Calu3 (cell line): ENCODE results near the gene NLGN1. TPM values are rescaled to one million over a fixed set of nuclear protein-coding genes. Genes with fewer than 3 reads are reported as not detected.

Source experiments
- BruUV-seq: library from RNA; stranded (reverse); fragments of 400-500 nt; replicated peaks from 2 replicates; lab custom pipeline; 2021; lab: Mats Ljungman, UMichigan
- CTCF ChIA-PET: fragments of 300-600 bp; sonication (Branson Sonifier 250); formaldehyde crosslinking; loops from one replicate; lab custom pipeline; 2022; ENCODE audit warnings: antibody characterized with exemption; lab: Charles Lee
- DNase-seq: peaks from one replicate; pipeline ENCODE4 v3.0.0; 2022
- H3K27ac Mint-ChIP-seq: one replicate; pipeline ENCODE4 v1.8.0; 2022; ENCODE audit warnings: mixed read lengths; ENCODE audit not compliant: unreplicated experiment
- H3K27me3 Mint-ChIP-seq: one replicate; pipeline ENCODE4 v1.8.0; 2022; ENCODE audit warnings: mixed read lengths; ENCODE audit not compliant: unreplicated experiment
- H3K36me3 Mint-ChIP-seq: one replicate; pipeline ENCODE4 v1.8.0; 2022; ENCODE audit warnings: mild to moderate bottlenecking, moderate library complexity, mixed read lengths; ENCODE audit not compliant: insufficient read depth, unreplicated experiment
- H3K4me1 Mint-ChIP-seq: one replicate; pipeline ENCODE4 v1.8.0; 2022; ENCODE audit warnings: mild to moderate bottlenecking, low read depth, mixed read lengths; ENCODE audit not compliant: unreplicated experiment
- H3K4me3 Mint-ChIP-seq: one replicate; pipeline ENCODE4 v1.8.0; 2022; ENCODE audit warnings: mild to moderate bottlenecking, low read depth, moderate library complexity, mixed read lengths; ENCODE audit not compliant: unreplicated experiment
- H3K9me3 Mint-ChIP-seq: one replicate; pipeline ENCODE4 v1.8.0; 2022; ENCODE audit warnings: low read depth, mixed read lengths; ENCODE audit not compliant: unreplicated experiment
- CTCF ChIP-seq: fragments of 200-600 bp; IDR thresholded peaks from one replicate; pipeline ENCODE4 v1.8.0; 2022; ENCODE audit warnings: antibody characterized with exemption; ENCODE audit not compliant: unreplicated experiment
- intact Hi-C: fragments of 100-400 bp; cut with micrococcal nuclease; formaldehyde crosslinking; loops from one replicate; pipeline ENCODE4 v1.10.0; 2022; ENCODE audit not compliant: unreplicated experiment
- total RNA-seq: library from RNA; stranded (reverse); gene quantifications from 2 replicates; pipeline ENCODE4 v1.2.3, GENCODE V29; 2022

NLGN1 gene
- total RNA-seq, 1 experiment from 2014 or later = 2.6 TPM

- Mint-ChIP-seq H3K36me3 (no peaks in the 10 kb centered on the region), H3K4me3 (no peak overlapping the region), H3K4me1 (no peaks in the 10 kb centered on the region), H3K27me3 (no peaks in the 10 kb centered on the region), H3K9me3 (no peaks in the 10 kb centered on the region), H3K27ac (no peak overlapping the region)
- CTCF ChIA-PET = no interaction called here
- no TSS peak for BruUV-seq
- no peak for TF ChIP-seq CTCF
- intact Hi-C loops = no loop called here
- DNase-seq = no peak
Measured at GRCh38 chr3:174000675-174001074, 603.1 kb downstream of the NLGN1 start.

GRCh38 chr3:174002543-174002942 lies 605.0 kb downstream of the NLGN1 start:
- CTCF ChIA-PET = interaction anchor here (0.5 kb wide), 1 partner anchor 1727 kb away, joined by 8 read pairs; no protein-coding TSS in a partner anchor
- no peaks in the 10 kb centered on the region for H3K4me1 Mint-ChIP-seq
- no peaks in the 10 kb centered on the region for H3K36me3 Mint-ChIP-seq
- no peaks in the 10 kb centered on the region for H3K27me3 Mint-ChIP-seq
- peak; percentile 61 for TF ChIP-seq CTCF
- H3K27ac Mint-ChIP-seq = no peak overlapping the region
- intact Hi-C loops = loop anchor here (1.0 kb wide), 1 partner anchor 418 kb away; no protein-coding TSS in a partner anchor
- H3K9me3 Mint-ChIP-seq = no peaks in the 10 kb centered on the region
- no peak overlapping the region for H3K4me3 Mint-ChIP-seq
- peak; percentile 55 for DNase-seq
- BruUV-seq = no TSS peak

- Mint-ChIP-seq H3K9me3 (no peaks in the 10 kb centered on the region), H3K27ac (no peak overlapping the region), H3K27me3 (no peaks in the 10 kb centered on the region), H3K4me3 (no peak overlapping the region), H3K4me1 (no peaks in the 10 kb centered on the region), H3K36me3 (no peaks in the 10 kb centered on the region)
- BruUV-seq = no TSS peak
- no peak for TF ChIP-seq CTCF
- intact Hi-C loops = no loop called here
- DNase-seq = no peak
- CTCF ChIA-PET = no interaction called here
Measured at GRCh38 chr3:174010907-174011306, 613.4 kb downstream of the NLGN1 start.

- TF ChIP-seq CTCF = no peak
- CTCF ChIA-PET = no interaction called here
- no TSS peak for BruUV-seq
- Mint-ChIP-seq H3K27ac (no peak overlapping the region), H3K27me3 (no peaks in the 10 kb centered on the region), H3K36me3 (no peaks in the 10 kb centered on the region), H3K4me1 (no peaks in the 10 kb centered on the region), H3K9me3 (no peaks in the 10 kb centered on the region), H3K4me3 (no peak overlapping the region)
- DNase-seq = no peak
- intact Hi-C loops = no loop called here
Measured at GRCh38 chr3:174016186-174016585, 618.6 kb downstream of the NLGN1 start.
